BJ (cell line): ENCODE measurements around the gene RPS6KA2. TPM values are rescaled to one million over a fixed set of nuclear protein-coding genes. Genes with fewer than 3 reads are reported as not detected.

Source experiments
- CTCF ChIA-PET: fragments of 350-600 bp; formaldehyde crosslinking; extraction: SDS; loops from one replicate; lab custom pipeline; 2021; ENCODE audit warnings: antibody characterized with exemption, inconsistent platforms; lab: Yijun Ruan, JAX
- POLR2A ChIA-PET: fragments of 300-600 bp; sonication (Branson Sonifier 250); formaldehyde crosslinking; extraction: SDS; loops from one replicate; lab custom pipeline; 2021; ENCODE audit warnings: antibody characterized with exemption; lab: Charles Lee
- DNase-seq: peaks from one replicate; pipeline ENCODE4 v3.0.0-alpha.2; 2011; ENCODE audit warnings: low read depth
- H3K27me3 ChIP-seq: 2 replicates; pipeline ENCODE4 v1.6.0; 2011; ENCODE audit warnings: low read length; ENCODE audit not compliant: control insufficient read depth, insufficient read depth
- H3K36me3 ChIP-seq: 2 replicates; pipeline ENCODE4 v1.5.1; 2011; ENCODE audit warnings: low read length; ENCODE audit not compliant: control insufficient read depth, insufficient read depth
- H3K4me3 ChIP-seq: 2 replicates; pipeline ENCODE4 v1.5.1; 2011; ENCODE audit warnings: low read depth, mild to moderate bottlenecking, control low read depth, low read length
- CTCF ChIP-seq: IDR thresholded peaks from 2 replicates; pipeline ENCODE4 v1.5.1; 2011; ENCODE audit warnings: low read depth, mild to moderate bottlenecking, control low read depth, inconsistent platforms, low read length, moderate library complexity; ENCODE audit not compliant: insufficient read depth
- polyA plus RNA-seq: library from polyadenylated mRNA; depleted of rRNA; stranded (reverse); fragments of >200 nt; gene quantifications from 2 replicates; pipeline ENCODE4 v1.2.3, GENCODE V29; 2011

The RPS6KA2 gene
- polyA plus RNA-seq, 1 experiment = 80.8 TPM

GRCh38 chr6:166433096-166433495 is 194.0 kb downstream of the RPS6KA2 start:
- Histone ChIP-seq H3K36me3 (no peaks in the 10 kb centered on the region; the same call in 1 of the 2 replicates), H3K4me3 (no peak overlapping the region), H3K27me3 (no peaks in the 10 kb centered on the region)
- ChIA-PET CTCF (interaction anchor here (1.2 kb wide), 1 partner anchor 23 kb away, joined by 3 read pairs; no protein-coding TSS in a partner anchor), POLR2A (no interaction called here)
- no peak for DNase-seq
- TF ChIP-seq CTCF = no peak

GRCh38 chr6:166430269-166430668 is 196.8 kb downstream of the RPS6KA2 start:
- Histone ChIP-seq H3K27me3 (no peaks in the 10 kb centered on the region), H3K4me3 (no peak overlapping the region), H3K36me3 (no peaks in the 10 kb centered on the region)
- no peak for TF ChIP-seq CTCF
- ChIA-PET POLR2A (no interaction called here), CTCF (interaction anchor here (1.3 kb wide), 1 partner anchor 9 kb away, joined by 4 read pairs; no protein-coding TSS in a partner anchor)
- no peak for DNase-seq

- ChIA-PET POLR2A (no interaction called here), CTCF (no interaction called here)
- TF ChIP-seq CTCF = no peak
- DNase-seq = no peak
- Histone ChIP-seq H3K36me3 (peaks cover 14% of the 10 kb centered on the region), H3K4me3 (no peak overlapping the region), H3K27me3 (no peaks in the 10 kb centered on the region)
Measured at GRCh38 chr6:166424431-166424830, 202.6 kb downstream of the RPS6KA2 start.

GRCh38 chr6:166423781-166424180 is 203.3 kb downstream of the RPS6KA2 start:
- ChIA-PET POLR2A (no interaction called here), CTCF (no interaction called here)
- H3K36me3 ChIP-seq = peaks cover 14% of the 10 kb centered on the region

More at GRCh38 chr6:166423781-166424180, 203.3 kb downstream of the RPS6KA2 start:
- no peak for DNase-seq
- no peak overlapping the region for H3K4me3 ChIP-seq
- H3K27me3 ChIP-seq = no peaks in the 10 kb centered on the region
- no peak for TF ChIP-seq CTCF
